Muscle of leg (tissue), 16 donors: ENCODE results near the gene DDIT4. TPM values are rescaled to one million over a fixed set of nuclear protein-coding genes. Genes with fewer than 3 reads are reported as not detected.
A peak's percentile ranks its signal among the peaks of the same experiment; 100 is the strongest.
"Not testable (repeated sequence)": the region's sequence is repeated elsewhere in the genome, so short reads cannot be mapped to it uniquely, and the experiment has no call there.

ENCODE experiments used
- DNase-seq: peaks from one replicate; pipeline ENCODE4 v3.0.0; 2013
- H3K27ac ChIP-seq: one replicate; pipeline ENCODE4 v1.5.1; 2013; ENCODE audit warnings: mild to moderate bottlenecking, low read length, control low read depth
- H3K27me3 ChIP-seq: one replicate; pipeline ENCODE4 v1.6.1; 2013; ENCODE audit warnings: low read length; ENCODE audit not compliant: control insufficient read depth, insufficient read depth
- H3K36me3 ChIP-seq: one replicate; pipeline ENCODE4 v1.6.1; 2013; ENCODE audit warnings: low read length; ENCODE audit not compliant: control insufficient read depth, insufficient read depth
- H3K4me1 ChIP-seq: one replicate; pipeline ENCODE4 v1.6.1; 2013; ENCODE audit warnings: low read length; ENCODE audit not compliant: control insufficient read depth, insufficient read depth
- H3K4me3 ChIP-seq: one replicate; pipeline ENCODE4 v1.5.1; 2013; ENCODE audit warnings: low read length, control low read depth
- H3K9me3 ChIP-seq: replicated peaks from 2 replicates; pipeline ENCODE4 v1.6.1; 2013; ENCODE audit warnings: low read depth, low read length; ENCODE audit not compliant: control insufficient read depth
- WGBS: methylation state at CpG from one replicate; pipeline ENCODE4 v1.1.5; 2013; ENCODE audit warnings: missing lambda C conversion rate; ENCODE audit not compliant: insufficient coverage; 5-methylcytosine and 5-hydroxymethylcytosine counted together
- long read RNA-seq, 11 donors: transcript quantifications; one replicate each; lab custom pipeline, GENCODE V29; 2026
- polyA plus RNA-seq, 8 donors: library from polyadenylated mRNA; unstranded; fragments of 120-200 nt; gene quantifications; one replicate each; pipeline versions ENCODE4 v1.2.1 to v1.2.3, GENCODE V29; 2013; ENCODE audit warnings: inconsistent platforms in 1 of 8, low replicate concordance in 1 of 8; ENCODE audit not compliant: insufficient read length in 8 of 8, insufficient read depth in 1 of 8
- total RNA-seq: library from RNA; stranded (reverse); fragments of 120-200 nt; gene quantifications from one replicate; pipeline ENCODE4 v1.2.4, GENCODE V29; 2013

DDIT4 gene, protein sequence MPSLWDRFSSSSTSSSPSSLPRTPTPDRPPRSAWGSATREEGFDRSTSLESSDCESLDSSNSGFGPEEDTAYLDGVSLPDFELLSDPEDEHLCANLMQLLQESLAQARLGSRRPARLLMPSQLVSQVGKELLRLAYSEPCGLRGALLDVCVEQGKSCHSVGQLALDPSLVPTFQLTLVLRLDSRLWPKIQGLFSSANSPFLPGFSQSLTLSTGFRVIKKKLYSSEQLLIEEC
- 83.1 TPM for total RNA-seq
- polyA plus RNA-seq: 10 to 100 TPM; 67.2 to 99.8 (median 71.6) TPM
- long read RNA-seq, donor 1, transcript DDIT4-201 (3 exons, 1,748 nt): major isoform, 29 of 31 reads
- long read RNA-seq, donor 1, partial matches to known transcripts: 0 of 31 reads
- long read RNA-seq, donor 1, other reads (novel, unspliced or antisense): 0 of 31 reads
- long read RNA-seq, donor 2, partial matches to known transcripts: 0 of 1 reads
- long read RNA-seq, donor 2, other reads (novel, unspliced or antisense): 0 of 1 reads
- long read RNA-seq, donor 3, transcript DDIT4-201 (3 exons, 1,748 nt): major isoform, 49 of 53 reads
- long read RNA-seq, donor 3, partial matches to known transcripts: 0 of 53 reads
- long read RNA-seq, donor 3, other reads (novel, unspliced or antisense): 0 of 53 reads
- long read RNA-seq, donor 4, transcript DDIT4-201 (3 exons, 1,748 nt): major isoform, 26 of 27 reads
- long read RNA-seq, donor 4, partial matches to known transcripts: 0 of 27 reads
- long read RNA-seq, donor 4, other reads (novel, unspliced or antisense): 0 of 27 reads
- long read RNA-seq, donor 5, transcript DDIT4-201 (3 exons, 1,748 nt): major isoform, 73 of 75 reads
- long read RNA-seq, donor 5, partial matches to known transcripts: 0 of 75 reads
- long read RNA-seq, donor 5, other reads (novel, unspliced or antisense): 0 of 75 reads
- long read RNA-seq, donor 6, transcript DDIT4-201 (3 exons, 1,748 nt): major isoform, 69 of 72 reads
- long read RNA-seq, donor 6, partial matches to known transcripts: 0 of 72 reads
- long read RNA-seq, donor 6, other reads (novel, unspliced or antisense): 0 of 72 reads
- long read RNA-seq, donor 7, transcript DDIT4-201 (3 exons, 1,748 nt): major isoform, 35 of 41 reads
- long read RNA-seq, donor 7, transcript DDIT4-202 (2 exons, 521 nt): minor isoform, 5 of 41 reads
- long read RNA-seq, donor 7, partial matches to known transcripts: 0 of 41 reads
- long read RNA-seq, donor 7, other reads (novel, unspliced or antisense): 0 of 41 reads
- long read RNA-seq, donor 8, transcript DDIT4-201 (3 exons, 1,748 nt): major isoform, 45 of 99 reads
- long read RNA-seq, donor 8, partial matches to known transcripts: 51 of 99 reads
- long read RNA-seq, donor 8, other reads (novel, unspliced or antisense): 0 of 99 reads
- long read RNA-seq, donor 9, transcript DDIT4-201 (3 exons, 1,748 nt): major isoform, 27 of 33 reads
- long read RNA-seq, donor 9, partial matches to known transcripts: 0 of 33 reads
- long read RNA-seq, donor 9, other reads (novel, unspliced or antisense): 0 of 33 reads
- long read RNA-seq, donor 10, transcript DDIT4-201 (3 exons, 1,748 nt): major isoform, 34 of 57 reads
- long read RNA-seq, donor 10, partial matches to known transcripts: 20 of 57 reads
- long read RNA-seq, donor 10, other reads (novel, unspliced or antisense): 0 of 57 reads
- long read RNA-seq, donor 11, transcript DDIT4-201 (3 exons, 1,748 nt): major isoform, 29 of 51 reads
- long read RNA-seq, donor 11, partial matches to known transcripts: 18 of 51 reads
- long read RNA-seq, donor 11, other reads (novel, unspliced or antisense): 0 of 51 reads

DNA sequence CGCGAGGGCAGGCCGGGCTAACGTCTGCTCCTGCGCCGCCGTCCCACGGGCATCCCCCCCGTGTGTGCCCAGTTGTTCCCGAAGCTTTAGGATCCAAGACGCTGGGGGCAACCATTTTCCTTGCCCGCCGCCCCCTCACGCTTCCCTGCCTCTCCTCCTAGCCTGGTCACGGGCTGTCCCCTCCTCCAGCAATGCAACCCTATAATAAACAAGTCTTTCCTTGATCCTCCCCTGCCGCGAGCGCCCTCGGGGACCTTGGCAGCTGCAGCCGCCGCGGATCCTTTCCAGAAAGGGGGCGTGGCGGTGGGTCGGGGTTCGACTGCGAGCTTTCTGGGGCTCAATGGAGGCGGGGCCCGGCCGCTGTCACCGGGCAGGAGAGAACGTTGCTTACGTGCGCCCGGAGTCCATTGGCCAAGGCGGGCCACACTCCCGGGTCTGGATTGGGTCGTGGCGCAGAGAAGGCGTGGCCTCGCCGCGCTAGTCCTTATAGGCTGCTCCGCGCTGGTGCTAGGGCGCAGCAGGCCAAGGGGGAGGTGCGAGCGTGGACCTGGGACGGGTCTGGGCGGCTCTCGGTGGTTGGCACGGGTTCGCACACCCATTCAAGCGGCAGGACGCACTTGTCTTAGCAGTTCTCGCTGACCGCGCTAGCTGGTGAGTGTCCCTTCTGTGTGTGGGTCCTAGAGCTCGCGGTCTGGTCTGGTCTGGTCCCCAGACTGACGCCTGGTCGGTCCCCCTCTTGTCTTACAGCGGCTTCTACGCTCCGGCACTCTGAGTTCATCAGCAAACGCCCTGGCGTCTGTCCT, at the start of gene DDIT4:
Gene DDIT4, plus strand, starts transcription at position 515 of the 803 bp plus-strand sequence. CDS start 293 bp downstream, outside the sequence.
- H3K9me3 ChIP-seq: no peaks in the 10 kb centered on the region
- H3K36me3 ChIP-seq: peaks cover 20% of the 10 kb centered on the region
- peak; percentile 100 for DNase-seq
- H3K27me3 ChIP-seq: no peaks in the 10 kb centered on the region
- H3K27ac ChIP-seq: peak within 1 kb of the TSS; percentile 99
- WGBS: under 1% methylated on average over 63 of the region's 67 CpGs
- H3K4me1 ChIP-seq: peaks cover 48% of the 10 kb centered on the region
- H3K4me3 ChIP-seq: peak within 1 kb of the TSS; percentile 99

GRCh38 chr10:72224191-72224590, 49.5 kb upstream of the DDIT4 start:
- 96% methylated on average over 5 of the region's 6 CpGs for WGBS
- H3K36me3 ChIP-seq: peaks cover 22% of the 10 kb centered on the region
- H3K27ac ChIP-seq, H3K9me3 ChIP-seq, H3K4me3 ChIP-seq, DNase-seq, H3K4me1 ChIP-seq, H3K27me3 ChIP-seq: not testable (repeated sequence)

DNA sequence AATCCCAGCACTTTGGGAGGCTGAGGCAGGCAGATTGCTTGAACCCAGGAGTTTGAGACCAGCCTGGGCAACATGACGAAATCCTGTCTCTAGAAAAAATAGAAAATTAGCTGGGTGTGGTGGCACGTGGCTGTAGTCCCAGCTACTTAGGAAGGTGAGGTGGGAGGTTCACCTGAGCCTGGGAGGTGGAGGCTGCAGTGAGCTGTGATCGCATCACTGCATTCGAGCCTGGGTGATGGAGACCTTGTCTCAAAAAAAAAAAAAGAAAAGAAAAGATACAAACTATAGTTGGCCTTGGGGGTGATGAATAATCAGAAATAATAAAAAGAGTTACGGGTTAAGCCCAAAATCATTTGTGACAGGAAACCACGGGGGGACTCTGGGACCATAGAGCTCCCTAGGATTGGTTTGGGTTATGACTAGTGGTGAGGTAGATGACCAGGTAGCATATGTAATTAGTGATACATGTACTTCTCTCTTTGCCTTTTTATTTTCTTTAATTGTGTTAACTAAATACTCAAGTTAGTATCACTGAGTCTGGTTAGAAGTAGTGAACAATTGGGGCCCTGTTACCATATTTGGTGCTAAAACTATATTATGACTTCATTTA, 47.2 kb upstream of the DDIT4 start:
- Histone ChIP-seq H3K9me3 (no peaks in the 10 kb centered on the region), H3K27ac (no peak overlapping the region), H3K4me3 (no peak overlapping the region), H3K36me3 (peaks cover 26% of the 10 kb centered on the region), H3K27me3 (no peaks in the 10 kb centered on the region), H3K4me1 (no peaks in the 10 kb centered on the region)
- DNase-seq: no peak
- 92% methylated on average over 4 of the region's 6 CpGs for WGBS

DNA sequence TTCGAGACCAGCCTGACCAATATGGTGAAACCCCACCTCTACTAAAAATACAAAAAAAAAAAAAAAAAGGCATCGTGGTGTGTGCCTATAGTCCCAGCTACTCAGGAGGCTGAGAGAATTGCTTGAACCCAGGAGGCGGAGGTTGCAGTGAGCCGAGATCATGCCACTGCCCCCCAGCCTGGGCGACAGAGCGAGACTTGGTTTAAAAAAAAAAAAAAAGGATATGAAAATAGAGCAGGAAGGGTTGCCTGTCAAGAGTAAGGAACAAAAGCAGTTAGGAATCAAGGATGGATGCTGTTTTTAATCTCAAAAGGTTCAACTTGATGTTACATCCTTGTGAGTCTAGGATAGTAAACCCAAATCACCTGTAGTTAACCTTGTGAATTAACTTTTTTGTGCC, 45.9 kb upstream of the DDIT4 start:
- Histone ChIP-seq H3K4me1 (no peaks in the 10 kb centered on the region), H3K27me3 (no peaks in the 10 kb centered on the region), H3K4me3 (no peak overlapping the region), H3K27ac (no peak overlapping the region), H3K36me3 (peaks cover 29% of the 10 kb centered on the region), H3K9me3 (no peaks in the 10 kb centered on the region)
- 89% methylated on average over 2 of the region's 6 CpGs for WGBS
- no peak for DNase-seq

GRCh38 chr10:72228318-72228751, 45.4 kb upstream of the DDIT4 start:
- no peaks in the 10 kb centered on the region for H3K27me3 ChIP-seq
- DNase-seq: no peak
- H3K36me3 ChIP-seq: peaks cover 34% of the 10 kb centered on the region
- no peaks in the 10 kb centered on the region for H3K4me1 ChIP-seq
- H3K9me3 ChIP-seq: no peaks in the 10 kb centered on the region
- H3K27ac ChIP-seq: no peak overlapping the region
- no peak overlapping the region for H3K4me3 ChIP-seq
- 83% methylated on average over 1 of the region's 2 CpGs for WGBS

- no peak for DNase-seq
- H3K4me1 ChIP-seq: no peaks in the 10 kb centered on the region
- no peaks in the 10 kb centered on the region for H3K27me3 ChIP-seq
- WGBS: 90% methylated on average over 2 of the region's 8 CpGs
- no peak overlapping the region for H3K4me3 ChIP-seq
- H3K36me3 ChIP-seq: peaks cover 33% of the 10 kb centered on the region
- H3K27ac ChIP-seq: no peak overlapping the region
- no peaks in the 10 kb centered on the region for H3K9me3 ChIP-seq
Observed at GRCh38 chr10:72229261-72230251, 44.2 kb upstream of the DDIT4 start.

DNA sequence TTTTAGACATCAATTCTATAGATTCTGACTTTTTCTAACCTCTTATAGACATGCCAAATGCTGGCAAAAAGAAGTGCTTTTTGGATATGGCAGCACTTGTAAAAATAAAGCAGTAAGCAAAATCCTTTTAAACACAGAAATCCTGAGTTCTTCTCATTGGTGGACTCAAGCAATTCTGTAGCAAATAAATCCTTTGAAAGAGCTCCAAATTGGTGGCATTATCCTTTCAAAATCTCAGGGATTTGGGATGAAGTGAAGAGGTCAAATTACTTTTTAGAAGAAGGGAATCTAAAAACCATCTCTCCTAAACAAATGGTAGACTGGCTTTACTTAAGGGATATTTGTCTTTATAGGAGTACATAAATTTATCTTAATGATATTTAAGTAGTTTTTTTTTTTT, 40.1 kb upstream of the DDIT4 start:
- Histone ChIP-seq H3K27ac (no peak overlapping the region), H3K36me3 (peaks cover 36% of the 10 kb centered on the region), H3K9me3 (no peaks in the 10 kb centered on the region), H3K4me1 (peaks cover 11% of the 10 kb centered on the region), H3K27me3 (no peaks in the 10 kb centered on the region), H3K4me3 (no peak overlapping the region)
- DNase-seq: no peak
